Mammary epithelial cell (primary cell): ENCODE data around the gene CHRNA4.

Experiments used
- EZH2 ChIP-seq: IDR thresholded peaks from 2 replicates; pipeline ENCODE4 v1.6.1; 2012; ENCODE audit warnings: low read length, inconsistent platforms, borderline replicate concordance
- TF ChIP-seq, protein P1 (sequence below), 2 donors: IDR thresholded peaks in 1 of 2; conservative IDR thresholded peaks in 1 of 2; 2 replicates each; pipeline ENCODE4 v1.5.1; 2011 to 2012; ENCODE audit warnings: inconsistent platforms in 2 of 2, low read length in 2 of 2, mild to moderate bottlenecking in 2 of 2, control low read depth in 1 of 2, low read depth in 1 of 2; ENCODE audit not compliant: insufficient read depth in 1 of 2; ENCODE audit errors: extremely low read depth in 1 of 2

GRCh38 chr20:63408684-63409046 is 47.5 kb upstream of the CHRNA4 start:
- TF ChIP-seq, protein P1, sequence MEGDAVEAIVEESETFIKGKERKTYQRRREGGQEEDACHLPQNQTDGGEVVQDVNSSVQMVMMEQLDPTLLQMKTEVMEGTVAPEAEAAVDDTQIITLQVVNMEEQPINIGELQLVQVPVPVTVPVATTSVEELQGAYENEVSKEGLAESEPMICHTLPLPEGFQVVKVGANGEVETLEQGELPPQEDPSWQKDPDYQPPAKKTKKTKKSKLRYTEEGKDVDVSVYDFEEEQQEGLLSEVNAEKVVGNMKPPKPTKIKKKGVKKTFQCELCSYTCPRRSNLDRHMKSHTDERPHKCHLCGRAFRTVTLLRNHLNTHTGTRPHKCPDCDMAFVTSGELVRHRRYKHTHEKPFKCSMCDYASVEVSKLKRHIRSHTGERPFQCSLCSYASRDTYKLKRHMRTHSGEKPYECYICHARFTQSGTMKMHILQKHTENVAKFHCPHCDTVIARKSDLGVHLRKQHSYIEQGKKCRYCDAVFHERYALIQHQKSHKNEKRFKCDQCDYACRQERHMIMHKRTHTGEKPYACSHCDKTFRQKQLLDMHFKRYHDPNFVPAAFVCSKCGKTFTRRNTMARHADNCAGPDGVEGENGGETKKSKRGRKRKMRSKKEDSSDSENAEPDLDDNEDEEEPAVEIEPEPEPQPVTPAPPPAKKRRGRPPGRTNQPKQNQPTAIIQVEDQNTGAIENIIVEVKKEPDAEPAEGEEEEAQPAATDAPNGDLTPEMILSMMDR (conservative IDR thresholded peaks at IDR 0.05 in 1 of 2, IDR thresholded peaks at IDR 0.05 in 1 of 2; ENCODE audit: extremely low read depth in 1 of 2, insufficient read depth in 1 of 2, low read depth in 1 of 2, low read length in 2 of 2), result no peak
- TF ChIP-seq EZH2, result no peak
